Loucy (cell line): ENCODE data around the gene DBN1.

ENCODE experiments used
- EZH2phosphoT487 ChIP-seq: fragments of 200-600 bp; IDR thresholded peaks from 2 replicates; pipeline ENCODE4 v1.6.1; 2018; ENCODE audit warnings: antibody characterized with exemption, mild to moderate bottlenecking, moderate library complexity, borderline replicate concordance
- TF ChIP-seq, protein P1 (sequence below): fragments of 200-600 bp; sonication (generic); conservative IDR thresholded peaks from 2 replicates; pipeline ENCODE4 v1.5.1; 2014; ENCODE audit warnings: mild to moderate bottlenecking, antibody characterized with exemption, low read length

DNA sequence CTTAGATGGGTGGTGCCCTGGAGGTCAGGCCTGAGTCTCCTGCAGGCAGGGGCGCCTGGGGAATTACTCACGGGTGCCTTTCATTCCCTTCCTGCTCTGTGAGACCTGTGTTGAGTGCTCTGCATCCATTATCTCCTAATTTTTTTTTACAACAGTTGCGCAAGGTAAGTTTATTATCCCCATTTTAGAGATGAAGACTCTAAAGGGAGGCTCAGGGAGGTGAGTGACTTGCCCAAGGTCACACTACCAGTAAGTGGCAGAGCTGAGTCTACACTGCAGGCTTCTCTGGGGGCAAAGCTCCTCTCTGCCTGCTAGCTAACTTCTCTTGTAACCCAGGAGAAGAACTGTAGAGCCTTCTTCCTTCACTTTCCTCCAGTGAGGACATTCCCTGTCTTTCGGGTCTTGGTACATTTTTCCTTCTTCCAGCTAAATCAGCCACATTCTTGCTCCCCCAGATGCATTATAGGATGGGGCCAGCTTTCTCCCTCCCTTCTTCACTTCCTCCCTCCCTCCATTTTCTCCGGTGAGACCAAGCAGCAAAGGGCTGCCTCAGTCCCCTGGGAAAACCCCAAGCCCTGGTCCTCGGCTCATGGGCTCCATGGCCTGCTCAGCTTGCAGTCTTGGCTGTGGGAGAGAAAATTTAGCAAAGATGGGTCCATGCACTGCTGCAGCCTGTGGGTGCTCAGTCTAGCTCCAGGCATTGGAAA lies 25.0 kb downstream of the DBN1 start:
- TF ChIP-seq, protein P1, sequence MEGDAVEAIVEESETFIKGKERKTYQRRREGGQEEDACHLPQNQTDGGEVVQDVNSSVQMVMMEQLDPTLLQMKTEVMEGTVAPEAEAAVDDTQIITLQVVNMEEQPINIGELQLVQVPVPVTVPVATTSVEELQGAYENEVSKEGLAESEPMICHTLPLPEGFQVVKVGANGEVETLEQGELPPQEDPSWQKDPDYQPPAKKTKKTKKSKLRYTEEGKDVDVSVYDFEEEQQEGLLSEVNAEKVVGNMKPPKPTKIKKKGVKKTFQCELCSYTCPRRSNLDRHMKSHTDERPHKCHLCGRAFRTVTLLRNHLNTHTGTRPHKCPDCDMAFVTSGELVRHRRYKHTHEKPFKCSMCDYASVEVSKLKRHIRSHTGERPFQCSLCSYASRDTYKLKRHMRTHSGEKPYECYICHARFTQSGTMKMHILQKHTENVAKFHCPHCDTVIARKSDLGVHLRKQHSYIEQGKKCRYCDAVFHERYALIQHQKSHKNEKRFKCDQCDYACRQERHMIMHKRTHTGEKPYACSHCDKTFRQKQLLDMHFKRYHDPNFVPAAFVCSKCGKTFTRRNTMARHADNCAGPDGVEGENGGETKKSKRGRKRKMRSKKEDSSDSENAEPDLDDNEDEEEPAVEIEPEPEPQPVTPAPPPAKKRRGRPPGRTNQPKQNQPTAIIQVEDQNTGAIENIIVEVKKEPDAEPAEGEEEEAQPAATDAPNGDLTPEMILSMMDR = no peak
- no peak for TF ChIP-seq EZH2phosphoT487
